Hematopoietic multipotent progenitor cell treated with erythropoietin and hydrocortisone succinate and interleukin-3 and kit ligand, for 15 days (in vitro differentiated cells): Measurements from ENCODE around the gene ESF1.
"Not testable (repeated sequence)": the region's sequence is repeated elsewhere in the genome, so short reads cannot be mapped to it uniquely, and the experiment has no call there.

ENCODE experiments used
- DNase-seq: peaks from one replicate; pipeline ENCODE4 v3.0.0-alpha.2; 2015; ENCODE audit warnings: low spot score

The ESF1 gene

DNA sequence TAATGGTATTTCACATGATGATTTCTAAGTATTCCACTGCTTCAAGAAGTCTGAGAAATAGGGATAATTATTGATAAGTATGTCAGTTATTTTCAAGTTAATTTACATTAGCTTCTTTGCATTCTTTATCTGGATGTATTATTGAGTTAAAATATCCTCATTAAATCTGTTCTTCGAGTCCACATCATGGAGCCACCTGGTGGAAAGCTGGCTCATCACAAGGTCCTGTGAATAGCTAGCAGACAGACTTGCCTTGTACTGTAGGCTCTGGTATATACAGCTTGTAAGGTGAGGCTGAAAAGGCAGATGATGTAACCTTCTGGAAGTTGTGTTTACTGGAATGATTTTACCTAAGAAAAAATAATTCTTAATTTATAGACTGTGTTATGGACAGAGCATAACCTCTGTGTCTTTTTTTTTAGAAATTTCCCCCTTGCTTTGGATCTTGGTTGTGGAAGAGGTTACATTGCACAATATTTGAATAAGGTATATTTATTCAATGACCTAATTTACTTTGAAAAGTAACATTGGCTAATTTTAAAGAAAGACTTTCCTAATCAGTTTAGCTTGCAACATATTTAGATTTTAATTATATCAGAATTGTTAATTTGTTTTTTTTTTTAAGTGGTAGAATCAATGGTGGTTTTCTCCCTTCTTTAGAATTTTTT, 3.6 kb upstream of the ESF1 start:
- peak; percentile 38 for DNase-seq

GRCh38 chr20:13786143-13786828, 1.6 kb upstream of the ESF1 start:
- no peak for DNase-seq

GRCh38 chr20:13784271-13784892, 337 bp downstream of the ESF1 start:
- DNase-seq: no peak

DNA sequence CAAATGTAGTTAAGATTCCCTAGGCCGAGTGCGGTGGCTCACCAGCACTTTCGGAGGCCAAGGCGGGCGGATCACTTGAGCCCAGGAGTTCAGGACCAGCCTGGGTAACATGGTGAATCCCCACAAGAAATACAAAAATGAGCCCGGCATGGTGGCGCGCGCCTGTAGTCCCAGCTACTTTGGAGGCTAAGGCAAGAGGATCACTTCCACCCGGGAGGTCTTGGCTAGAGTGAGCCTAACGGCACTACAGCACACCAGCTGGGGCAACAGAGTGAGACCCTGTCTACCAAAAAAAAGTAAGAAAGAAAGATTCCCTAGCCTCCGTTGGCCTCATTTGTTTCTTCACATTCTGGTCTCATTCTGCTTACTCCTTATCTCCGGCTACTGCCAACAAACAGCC, 1.2 kb downstream of the ESF1 start:
- no peak for DNase-seq

- no peak for DNase-seq
Measured at GRCh38 chr20:13778827-13779226, 5.9 kb downstream of the ESF1 start.

GRCh38 chr20:13777171-13777601, 7.5 kb downstream of the ESF1 start:
- no peak for DNase-seq

DNA sequence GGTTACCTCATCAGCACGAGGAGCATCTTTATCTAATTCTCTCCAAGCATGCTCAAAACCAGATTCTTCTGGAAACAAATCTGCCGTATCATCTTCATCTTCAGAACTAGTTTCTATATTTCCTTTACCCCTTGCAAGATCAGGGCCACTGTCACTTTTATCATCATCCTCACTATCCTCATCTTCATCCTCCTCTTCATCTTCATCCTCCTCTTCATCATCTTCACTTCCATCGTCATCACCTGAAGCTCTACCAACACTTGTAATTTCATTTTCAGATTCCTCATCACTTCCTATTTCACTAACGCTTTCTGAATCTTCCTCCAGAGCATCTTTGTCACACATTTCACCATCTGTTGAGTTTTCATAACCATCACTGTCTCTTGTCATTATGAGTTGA, 8.9 kb downstream of the ESF1 start:
- DNase-seq: no peak

GRCh38 chr20:13772529-13772928, 12.2 kb downstream of the ESF1 start:
- DNase-seq: no peak

GRCh38 chr20:13771853-13772453, 12.8 kb downstream of the ESF1 start:
- peak; percentile 67 for DNase-seq

DNA sequence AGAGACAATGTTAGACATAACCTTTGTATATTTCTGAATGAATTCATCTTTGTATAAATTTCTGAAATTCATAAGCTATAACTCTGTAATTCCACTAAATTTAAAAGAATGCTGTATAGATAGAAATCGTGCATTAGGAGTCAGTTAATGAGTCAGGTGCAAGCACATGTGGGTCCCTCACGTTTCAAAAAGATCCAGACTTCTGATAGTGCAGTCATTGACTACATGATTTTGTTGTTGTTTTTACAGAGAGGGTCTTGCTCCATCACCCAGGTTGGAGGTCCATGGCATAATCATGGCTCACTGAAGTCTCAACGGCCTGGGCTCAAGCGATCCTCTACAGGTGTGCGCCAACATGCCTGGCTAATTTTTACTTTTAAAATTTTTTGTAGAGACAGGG, 14.6 kb downstream of the ESF1 start:
- DNase-seq: no peak

GRCh38 chr20:13765868-13766416, 18.8 kb downstream of the ESF1 start:
- no peak for DNase-seq

GRCh38 chr20:13765299-13765698, 19.4 kb downstream of the ESF1 start:
- no peak for DNase-seq

- DNase-seq: not testable (repeated sequence)
Measured at GRCh38 chr20:13760451-13760946, 24.2 kb downstream of the ESF1 start.

- no peak for DNase-seq
Measured at GRCh38 chr20:13758884-13759283, 25.8 kb downstream of the ESF1 start.

GRCh38 chr20:13756551-13756950, 28.2 kb downstream of the ESF1 start:
- DNase-seq: no peak

DNA sequence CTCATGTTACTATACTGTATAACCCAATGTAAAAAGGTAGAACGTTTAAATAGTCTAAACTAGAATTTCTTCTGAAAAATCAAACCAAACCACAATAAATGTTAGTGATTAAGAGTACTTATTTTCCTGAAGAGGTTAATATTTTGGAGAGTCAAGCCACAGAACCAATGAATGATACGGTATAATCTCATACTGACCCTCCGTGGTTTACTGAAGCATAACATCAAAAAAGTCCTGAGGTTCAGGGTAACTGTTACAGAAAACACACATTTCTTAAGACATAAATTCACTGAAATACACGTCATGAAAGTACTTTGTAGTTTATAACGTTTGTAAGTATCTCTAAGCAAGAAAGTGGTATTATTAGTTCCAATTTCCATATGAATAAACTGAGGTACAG, 28.9 kb downstream of the ESF1 start:
- DNase-seq: no peak

GRCh38 chr20:13753436-13754036, 31.2 kb downstream of the ESF1 start:
- no peak for DNase-seq

DNA sequence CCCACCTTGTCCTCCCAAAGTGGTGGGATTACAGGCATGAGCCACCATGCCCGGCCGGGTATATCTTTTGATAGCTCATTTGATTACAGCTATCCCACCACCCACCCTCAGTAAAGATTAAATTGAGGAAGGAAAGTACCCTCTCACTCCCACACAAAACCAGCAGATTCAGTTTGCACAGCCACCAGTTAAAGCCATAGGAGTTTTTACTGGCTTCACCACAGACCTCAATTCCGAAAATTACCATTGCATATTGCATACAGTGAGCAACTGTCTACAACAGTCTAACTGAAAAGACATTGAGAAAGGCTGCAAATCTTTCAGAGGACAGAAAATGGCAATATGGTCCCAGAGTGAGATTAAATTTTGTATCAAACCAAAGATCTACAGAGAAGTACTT, 34.9 kb downstream of the ESF1 start:
- no peak for DNase-seq

- no peak for DNase-seq
Measured at GRCh38 chr20:13745784-13746183, 38.9 kb downstream of the ESF1 start.

GRCh38 chr20:13744352-13744751, 40.4 kb downstream of the ESF1 start:
- DNase-seq: no peak

DNA sequence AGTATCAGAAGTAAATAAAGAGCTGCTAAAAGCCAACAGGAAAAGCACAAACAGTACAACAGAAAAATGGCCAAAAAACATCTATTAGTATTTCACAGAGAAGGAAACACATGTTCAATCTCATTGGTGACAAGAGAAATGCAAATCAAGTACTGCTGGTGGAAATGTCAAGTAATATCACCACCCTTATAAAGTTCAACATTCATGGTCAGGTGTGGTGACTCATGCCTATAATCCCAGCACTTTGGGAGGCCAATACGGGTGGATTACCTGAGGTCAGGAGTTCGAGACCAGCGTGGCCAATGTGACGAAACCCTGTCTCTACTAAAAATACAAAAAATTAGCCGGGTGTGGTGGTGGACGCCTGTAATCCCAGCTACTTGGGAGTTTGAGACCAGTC, 42.8 kb downstream of the ESF1 start:
- DNase-seq: no peak
